ENCODE results near the gene FERMT1. TPM values are rescaled to one million over a fixed set of nuclear protein-coding genes. Genes with fewer than 3 reads are reported as not detected.

Gene FERMT1
- total and polyA plus RNA-seq, 2 donors (not counting 3 experiments of a cell fraction or from before 2014, with no cell fraction given) = 0.11 to 1.5 TPM

GRCh38 chr20:6099819-6100218 is 23.0 kb downstream of the FERMT1 start:
- no peak for FAIRE-seq
- Histone ChIP-seq H3K4me1 (ENCODE audit: control insufficient read depth, extremely low read depth, insufficient read depth, low read length) (no peaks in the 10 kb centered on the region), H3K36me3 (ENCODE audit: control insufficient read depth in 2 of 2, extremely low read depth in 1 of 2, insufficient read depth in 2 of 2, low read length in 2 of 2) (no peaks in the 10 kb centered on the region), H3K4me2 (ENCODE audit: insufficient read depth, low read length) (no peak overlapping the region), H2AFZ (ENCODE audit: low read depth, low read length) (no peak overlapping the region), H3K27me3 (ENCODE audit: control insufficient read depth in 2 of 2, insufficient read depth in 2 of 2, low read length in 2 of 2) (no peaks in the 10 kb centered on the region), H3K9me3 (replicated peaks; ENCODE audit: control insufficient read depth, insufficient read depth, low read length) (no peaks in the 10 kb centered on the region), H3K27ac (ENCODE audit: insufficient read depth, low read depth, low read length) (no peak overlapping the region), H4K20me1 (replicated peaks; ENCODE audit: control insufficient read depth, extremely low read depth, insufficient read depth, low read length) (no peaks in the 10 kb centered on the region), H3K9ac (replicated peaks; ENCODE audit: extremely low read depth, insufficient read depth, low read length) (no peak overlapping the region), H3K4me3 (replicated peaks in 1 of 3; ENCODE audit: insufficient read depth in 1 of 3, low read depth in 1 of 3, low read length in 3 of 3) (no peak overlapping the region), H3K79me2 (ENCODE audit: control insufficient read depth, insufficient read depth, low read length) (no peaks in the 10 kb centered on the region), H3K9me1 (replicated peaks; ENCODE audit: control insufficient read depth, extremely low read depth, insufficient read depth, low read length) (no peaks in the 10 kb centered on the region)
- dilution Hi-C loops (cut with MboI; ENCODE audit: extremely low pct_ligation_motif_present, low sequenced_read_pairs) = no loop called here
- CTCF ChIA-PET = interaction anchor here (1.0 kb wide), 1 partner anchor 25 kb away, joined by 3 read pairs; no protein-coding TSS in a partner anchor
- no peak for DNase-seq (ENCODE audit: low read depth, low spot score)
- POLR2A ChIA-PET = no interaction called here
- no TSS peak for BruUV-seq (replicated peaks)
- TF ChIP-seq POLR2AphosphoS5 (IDR thresholded peaks at IDR 0.05; ENCODE audit: insufficient read depth, low read depth, low read length) = no peak
- TF ChIP-seq EZH2 (IDR thresholded peaks at IDR 0.05; ENCODE audit: borderline replicate concordance, low read depth, low read length, severe bottlenecking) = no peak
- TF ChIP-seq MAX (IDR thresholded peaks at IDR 0.05; ENCODE audit: insufficient read depth, insufficient read length) = no peak
- TF ChIP-seq CTCF (IDR thresholded peaks at IDR 0.05; ENCODE audit: extremely low read depth in 1 of 2, insufficient read depth in 1 of 2, low read depth in 1 of 2, low read length in 2 of 2) = no peak
- TF ChIP-seq MYC (IDR thresholded peaks at IDR 0.05; ENCODE audit: low read depth, low read length) = no peak
- no peak for TF ChIP-seq JUN (IDR thresholded peaks at IDR 0.05; ENCODE audit: borderline replicate concordance, insufficient read depth, insufficient read length, low read depth)
- no peak for TF ChIP-seq GATA2 (IDR thresholded peaks at IDR 0.05; ENCODE audit: insufficient read depth, insufficient read length, low read depth, low read length)
- no peak for TF ChIP-seq POLR2A (IDR thresholded peaks at IDR 0.05; ENCODE audit: low read depth, low read length)
- TF ChIP-seq FOS (IDR thresholded peaks at IDR 0.05; ENCODE audit: borderline replicate concordance, insufficient read depth, low read length) = no peak
- intact Hi-C loops (cut with micrococcal nuclease) = no loop called here

Measured in endothelial cell of umbilical vein (primary cell).